ENCODE results near the gene CPXM1.

The CPXM1 gene

DNA sequence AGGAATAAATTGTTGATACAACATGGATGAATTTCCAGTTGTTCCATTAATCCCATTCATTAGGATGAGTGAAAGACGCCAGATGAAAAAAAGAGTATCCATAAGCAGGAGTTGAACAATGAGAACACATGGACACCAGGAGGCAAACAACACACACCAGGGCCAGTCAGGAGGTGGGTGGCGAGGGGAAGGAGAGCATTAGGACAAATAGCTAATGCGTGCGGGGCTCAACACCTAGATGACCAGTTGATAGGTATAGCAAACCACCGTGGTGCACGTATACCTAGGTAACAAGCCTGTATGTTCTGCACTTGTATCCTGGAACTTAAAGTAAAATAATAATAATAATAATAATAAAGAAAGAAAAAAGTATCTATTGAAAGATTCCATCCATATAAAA, 28.9 kb upstream of the CPXM1 start:
- no peaks in the 10 kb centered on the region for H3K9me3 ChIP-seq (ENCODE audit: low read depth, low read length)
- TF ChIP-seq FOXP2 (optimal IDR thresholded peaks at IDR 0.05; ENCODE audit: control extremely low read depth, extremely low read length, insufficient read depth): no peak
- TF ChIP-seq POLR2AphosphoS5 (IDR thresholded peaks at IDR 0.05; ENCODE audit: borderline replicate concordance, low read depth, low read length): no peak
- no peak for TF ChIP-seq EZH2 (IDR thresholded peaks at IDR 0.05)
- no peak overlapping the region for H3K4me3 ChIP-seq
- no peak for DNase-seq (ENCODE audit: low read depth, low spot score)
- no peak overlapping the region for H3K27ac ChIP-seq
- H3K9ac ChIP-seq (ENCODE audit: insufficient read length): no peak overlapping the region
- H3K36me3 ChIP-seq (ENCODE audit: insufficient read depth, low read length): no peaks in the 10 kb centered on the region

DNA sequence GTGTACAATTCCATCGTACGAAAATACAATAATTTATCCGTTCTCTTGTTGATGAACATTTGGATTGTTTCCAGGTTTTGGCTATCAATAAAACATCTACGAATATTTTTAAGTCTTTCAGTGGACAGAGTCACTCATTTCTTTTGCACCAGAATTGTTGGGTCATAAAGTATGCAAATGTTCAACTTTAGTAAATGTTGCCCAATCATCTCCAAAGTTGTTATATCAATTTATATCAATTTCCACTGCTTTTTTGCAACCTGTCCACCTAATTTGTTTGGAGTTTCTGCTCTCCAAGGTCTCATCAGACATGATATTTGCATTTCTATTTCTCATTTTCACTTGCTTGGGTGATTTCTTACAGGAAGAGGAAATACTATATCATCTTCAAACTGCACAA, 26.2 kb upstream of the CPXM1 start:
- Histone ChIP-seq H3K9me3 (ENCODE audit: low read depth, low read length) (no peaks in the 10 kb centered on the region), H3K9ac (ENCODE audit: insufficient read length) (no peak overlapping the region), H3K4me3 (no peak overlapping the region), H3K36me3 (ENCODE audit: insufficient read depth, low read length) (no peaks in the 10 kb centered on the region), H3K27ac (no peak overlapping the region)
- no peak for TF ChIP-seq POLR2AphosphoS5 (IDR thresholded peaks at IDR 0.05; ENCODE audit: borderline replicate concordance, low read depth, low read length)
- no peak for TF ChIP-seq EZH2 (IDR thresholded peaks at IDR 0.05)
- no peak for TF ChIP-seq FOXP2 (optimal IDR thresholded peaks at IDR 0.05; ENCODE audit: control extremely low read depth, extremely low read length, insufficient read depth)
- no peak for DNase-seq (ENCODE audit: low read depth, low spot score)

DNA sequence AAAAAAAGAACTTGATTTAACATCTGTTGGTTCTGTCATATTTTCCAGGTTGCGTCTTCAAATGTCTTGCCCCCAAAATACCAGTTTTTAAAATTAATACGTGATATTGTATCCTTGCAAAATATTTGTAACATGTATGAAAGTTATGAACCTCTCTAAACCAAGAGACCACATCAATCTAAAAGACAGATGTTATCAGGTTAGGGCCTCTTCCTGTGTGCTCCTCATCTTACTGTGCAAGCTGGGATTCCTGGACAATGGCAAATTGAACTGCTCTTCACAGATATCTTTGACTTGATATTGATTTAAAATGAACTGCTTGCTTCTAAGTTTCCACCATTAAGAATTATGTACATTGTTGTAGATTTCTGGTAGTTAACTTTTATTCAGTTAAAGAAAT, 25.3 kb upstream of the CPXM1 start:
- Histone ChIP-seq H3K9ac (ENCODE audit: insufficient read length) (no peak overlapping the region), H3K9me3 (ENCODE audit: low read depth, low read length) (no peaks in the 10 kb centered on the region), H3K36me3 (ENCODE audit: insufficient read depth, low read length) (no peaks in the 10 kb centered on the region), H3K27ac (no peak overlapping the region), H3K4me3 (no peak overlapping the region)
- no peak for TF ChIP-seq FOXP2 (optimal IDR thresholded peaks at IDR 0.05; ENCODE audit: control extremely low read depth, extremely low read length, insufficient read depth)
- TF ChIP-seq EZH2 (IDR thresholded peaks at IDR 0.05): no peak
- no peak for TF ChIP-seq POLR2AphosphoS5 (IDR thresholded peaks at IDR 0.05; ENCODE audit: borderline replicate concordance, low read depth, low read length)
- DNase-seq (ENCODE audit: low read depth, low spot score): no peak

DNA sequence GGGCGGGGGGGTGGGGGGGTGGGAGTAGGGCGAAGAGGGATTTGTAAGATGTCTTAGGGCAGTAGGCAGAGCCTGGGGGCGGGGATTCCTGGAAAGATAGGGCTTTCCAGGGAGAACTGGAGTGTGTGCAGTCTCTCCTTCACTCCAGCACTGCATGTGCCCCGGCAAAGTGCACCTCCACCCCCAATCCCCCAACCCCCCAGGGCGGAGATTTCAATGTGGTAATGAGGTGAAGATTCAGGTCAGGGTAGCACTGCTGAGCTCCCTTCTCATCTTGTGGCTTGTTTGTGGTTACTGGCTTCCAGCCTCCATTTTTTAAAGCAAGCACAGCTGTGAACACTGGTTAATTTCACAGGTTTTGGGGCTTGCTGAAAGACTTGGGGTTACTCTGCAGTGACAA, 21.6 kb upstream of the CPXM1 start:
- H3K27ac ChIP-seq: no peak overlapping the region
- no peak for DNase-seq (ENCODE audit: low read depth, low spot score)
- no peaks in the 10 kb centered on the region for H3K36me3 ChIP-seq (ENCODE audit: insufficient read depth, low read length)
- TF ChIP-seq FOXP2 (optimal IDR thresholded peaks at IDR 0.05; ENCODE audit: control extremely low read depth, extremely low read length, insufficient read depth) (no peak), POLR2AphosphoS5 (IDR thresholded peaks at IDR 0.05; ENCODE audit: borderline replicate concordance, low read depth, low read length) (no peak), EZH2 (IDR thresholded peaks at IDR 0.05) (no peak)
- no peak overlapping the region for H3K9ac ChIP-seq (ENCODE audit: insufficient read length)
- no peaks in the 10 kb centered on the region for H3K9me3 ChIP-seq (ENCODE audit: low read depth, low read length)
- no peak overlapping the region for H3K4me3 ChIP-seq

DNA sequence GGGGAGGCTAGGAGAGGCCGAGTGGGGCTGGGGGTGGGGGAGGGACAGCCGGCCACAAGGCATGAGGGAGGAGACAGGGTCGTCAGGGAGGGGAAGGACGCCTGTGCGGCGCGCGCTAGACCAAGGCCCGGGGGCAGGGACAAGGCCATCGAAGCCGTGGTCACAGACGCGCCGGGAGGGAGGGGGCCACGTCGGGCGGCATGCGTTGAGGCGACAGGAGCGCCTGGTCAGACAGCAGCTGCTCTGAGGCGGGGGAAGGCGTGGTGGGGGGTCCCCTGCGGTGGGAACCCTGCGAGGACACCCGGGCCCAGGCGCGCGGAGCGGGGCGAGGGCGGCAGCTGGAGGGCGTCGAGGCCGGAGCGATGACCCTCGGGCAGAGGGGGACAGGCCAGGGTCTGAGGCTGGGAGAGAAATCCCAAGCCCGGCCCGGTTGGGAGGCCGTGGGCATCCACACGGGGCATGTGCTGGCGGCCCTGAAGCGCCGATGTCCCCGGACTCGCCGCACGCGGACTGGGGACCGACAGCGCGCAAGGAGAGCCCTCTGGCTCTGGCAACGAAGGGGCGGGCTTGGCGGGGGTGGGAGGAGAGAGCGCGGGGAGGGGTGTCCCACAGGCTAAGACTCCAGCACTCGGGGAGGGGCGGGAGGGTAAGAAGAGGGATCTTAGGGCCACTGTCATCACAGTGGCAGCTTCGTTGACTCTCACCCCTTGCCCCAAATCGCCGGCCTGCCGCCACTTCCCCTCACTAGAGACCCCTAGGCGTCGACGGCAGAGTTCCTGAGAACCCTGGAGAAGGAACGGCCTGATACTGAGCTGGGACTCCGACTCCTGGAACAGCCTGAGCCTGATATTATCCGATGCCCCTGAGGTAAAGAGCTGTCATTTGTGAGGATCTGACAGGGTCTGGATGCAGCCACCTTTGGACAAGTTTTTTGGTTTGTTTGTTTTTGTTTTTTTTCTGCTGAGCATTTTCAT, 20.8 kb upstream of the CPXM1 start:
- no peak for DNase-seq (ENCODE audit: low read depth, low spot score)
- Histone ChIP-seq H3K36me3 (ENCODE audit: insufficient read depth, low read length) (no peaks in the 10 kb centered on the region), H3K9me3 (ENCODE audit: low read depth, low read length) (no peaks in the 10 kb centered on the region), H3K9ac (ENCODE audit: insufficient read length) (no peak overlapping the region), H3K4me3 (no peak overlapping the region), H3K27ac (no peak overlapping the region)
- TF ChIP-seq FOXP2 (optimal IDR thresholded peaks at IDR 0.05; ENCODE audit: control extremely low read depth, extremely low read length, insufficient read depth): no peak
- no peak for TF ChIP-seq POLR2AphosphoS5 (IDR thresholded peaks at IDR 0.05; ENCODE audit: borderline replicate concordance, low read depth, low read length)
- no peak for TF ChIP-seq EZH2 (IDR thresholded peaks at IDR 0.05)

DNA sequence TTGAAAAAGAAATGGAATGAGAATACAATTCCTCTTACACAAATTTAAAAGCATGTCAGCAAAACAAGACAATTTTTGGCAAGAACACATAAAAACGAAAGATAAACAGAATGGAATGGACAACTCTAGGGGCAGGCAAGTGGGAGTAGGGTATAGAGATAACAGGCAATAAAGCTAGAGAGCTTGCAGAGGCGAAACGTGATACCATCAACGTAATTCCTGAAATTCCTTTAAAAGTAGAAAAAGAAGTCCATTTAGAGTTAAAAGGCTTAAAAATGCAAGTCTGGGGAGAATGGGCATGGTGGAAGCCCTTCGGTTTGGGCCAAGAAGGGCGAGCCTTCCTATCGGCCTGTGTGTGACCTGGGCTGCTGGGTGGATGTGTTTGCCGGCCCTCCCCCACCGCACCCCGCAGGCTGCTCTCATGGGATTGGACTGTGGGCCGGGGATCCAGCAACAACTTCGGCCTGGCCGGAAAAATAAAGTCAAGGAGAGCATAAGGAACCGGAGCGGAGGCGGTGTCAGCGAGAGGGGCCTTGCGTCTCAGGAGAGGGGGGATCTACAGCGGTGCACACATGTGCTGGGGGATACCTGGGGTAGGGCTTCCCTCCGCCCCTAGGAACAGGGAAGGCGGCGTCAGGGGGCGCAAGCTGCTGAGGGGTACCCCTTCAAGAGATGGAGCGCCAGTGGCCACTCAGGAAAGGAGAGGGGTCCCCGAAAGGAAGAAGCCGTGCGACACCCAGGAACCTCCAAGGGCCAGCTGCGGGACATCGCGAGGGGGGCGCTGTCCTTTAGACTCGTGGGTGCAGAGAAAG, 19.9 kb upstream of the CPXM1 start:
- TF ChIP-seq POLR2AphosphoS5 (IDR thresholded peaks at IDR 0.05; ENCODE audit: borderline replicate concordance, low read depth, low read length) (no peak), EZH2 (IDR thresholded peaks at IDR 0.05) (no peak), FOXP2 (optimal IDR thresholded peaks at IDR 0.05; ENCODE audit: control extremely low read depth, extremely low read length, insufficient read depth) (no peak)
- Histone ChIP-seq H3K36me3 (ENCODE audit: insufficient read depth, low read length) (no peaks in the 10 kb centered on the region), H3K9me3 (ENCODE audit: low read depth, low read length) (no peaks in the 10 kb centered on the region), H3K4me3 (no peak overlapping the region), H3K27ac (no peak overlapping the region), H3K9ac (ENCODE audit: insufficient read length) (no peak overlapping the region)
- DNase-seq (ENCODE audit: low read depth, low spot score): no peak

DNA sequence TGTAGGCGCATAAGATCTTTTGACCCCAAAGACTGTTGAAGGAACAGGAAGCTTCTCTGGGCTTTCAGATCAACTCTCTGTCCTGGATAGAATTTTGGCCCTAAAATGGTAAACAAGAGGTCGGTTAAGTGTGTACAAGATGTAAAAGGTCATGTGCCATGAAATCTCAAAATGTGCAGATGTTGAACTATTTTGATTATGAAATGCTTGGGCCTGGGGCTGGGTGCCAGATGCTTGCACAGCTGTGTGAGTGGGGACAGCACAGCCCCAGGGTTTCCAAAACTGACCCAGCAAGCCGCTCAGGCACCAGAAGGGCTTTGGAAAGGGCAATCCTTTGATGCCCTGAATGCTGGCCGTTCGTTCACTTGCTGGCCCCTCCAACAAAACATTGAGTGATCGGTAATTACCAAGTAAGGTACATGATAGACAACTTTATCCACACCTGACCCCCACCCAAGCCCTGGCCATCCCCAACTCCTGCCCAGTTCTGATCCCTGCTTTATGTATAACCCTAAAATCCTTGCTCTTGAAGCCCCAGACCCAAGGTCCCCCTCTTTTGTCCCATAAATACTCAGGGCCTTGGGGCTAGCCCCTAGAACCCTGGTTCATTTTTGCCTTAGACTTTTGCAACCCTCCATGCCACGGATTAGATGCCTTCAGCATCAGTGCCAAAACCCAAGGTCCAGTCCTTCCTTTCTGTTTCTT, 17.6 kb upstream of the CPXM1 start:
- no peaks in the 10 kb centered on the region for H3K36me3 ChIP-seq (ENCODE audit: insufficient read depth, low read length)
- no peak overlapping the region for H3K27ac ChIP-seq
- no peak for DNase-seq (ENCODE audit: low read depth, low spot score)
- no peak overlapping the region for H3K4me3 ChIP-seq
- H3K9ac ChIP-seq (ENCODE audit: insufficient read length): no peak overlapping the region
- H3K9me3 ChIP-seq (ENCODE audit: low read depth, low read length): no peaks in the 10 kb centered on the region
- TF ChIP-seq FOXP2 (optimal IDR thresholded peaks at IDR 0.05; ENCODE audit: control extremely low read depth, extremely low read length, insufficient read depth): no peak
- TF ChIP-seq POLR2AphosphoS5 (IDR thresholded peaks at IDR 0.05; ENCODE audit: borderline replicate concordance, low read depth, low read length): no peak
- no peak for TF ChIP-seq EZH2 (IDR thresholded peaks at IDR 0.05)

DNA sequence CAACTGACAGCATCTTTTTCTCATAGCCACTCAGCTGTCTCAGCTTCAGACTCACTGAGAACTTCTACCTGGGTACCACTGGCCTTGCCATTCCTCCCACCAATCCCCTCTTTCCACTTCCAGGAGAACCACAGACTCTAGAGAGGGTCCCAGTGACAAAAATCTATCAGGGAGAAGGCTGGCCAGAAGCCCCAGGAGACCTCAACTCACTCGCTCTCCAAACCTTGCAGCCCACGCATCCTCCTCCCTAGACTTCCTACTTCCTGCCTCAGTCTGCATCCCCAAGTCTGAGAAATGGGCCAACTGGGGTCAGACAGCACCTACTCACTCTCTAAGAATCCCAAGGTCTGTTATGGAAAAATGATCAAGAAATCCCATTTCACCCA, 16.9 kb upstream of the CPXM1 start:
- TF ChIP-seq EZH2 (IDR thresholded peaks at IDR 0.05) (no peak), FOXP2 (optimal IDR thresholded peaks at IDR 0.05; ENCODE audit: control extremely low read depth, extremely low read length, insufficient read depth) (no peak), POLR2AphosphoS5 (IDR thresholded peaks at IDR 0.05; ENCODE audit: borderline replicate concordance, low read depth, low read length) (no peak)
- Histone ChIP-seq H3K9ac (ENCODE audit: insufficient read length) (no peak overlapping the region), H3K27ac (no peak overlapping the region), H3K36me3 (ENCODE audit: insufficient read depth, low read length) (no peaks in the 10 kb centered on the region), H3K4me3 (no peak overlapping the region), H3K9me3 (ENCODE audit: low read depth, low read length) (no peaks in the 10 kb centered on the region)
- DNase-seq (ENCODE audit: low read depth, low spot score): no peak
